ENCODE measurements around the gene CUL4A.
"Not testable (repeated sequence)": the region's sequence is repeated elsewhere in the genome, so short reads cannot be mapped to it uniquely, and the experiment has no call there.

Gene CUL4A

DNA sequence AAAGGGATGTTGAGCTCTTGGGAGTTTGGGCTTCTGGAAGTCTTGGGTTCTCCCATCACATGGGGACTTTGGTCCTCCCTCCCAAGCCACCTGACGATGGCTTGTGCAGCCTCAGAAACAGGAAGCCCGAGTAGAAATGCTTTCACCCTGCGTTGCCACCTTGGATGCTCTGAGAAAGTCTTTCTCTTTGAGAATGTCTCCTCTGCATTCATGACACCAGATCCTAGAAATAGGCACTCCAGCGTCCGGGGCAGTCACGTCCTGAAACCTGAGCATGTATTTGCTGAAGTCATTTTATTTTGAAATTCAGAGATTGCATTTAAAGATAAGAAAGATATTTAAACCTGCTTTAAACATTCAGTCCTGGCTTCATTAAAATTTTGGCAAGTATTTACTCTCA lies 34.4 kb downstream of the CUL4A start:
- no peak for DNase-seq

DNA sequence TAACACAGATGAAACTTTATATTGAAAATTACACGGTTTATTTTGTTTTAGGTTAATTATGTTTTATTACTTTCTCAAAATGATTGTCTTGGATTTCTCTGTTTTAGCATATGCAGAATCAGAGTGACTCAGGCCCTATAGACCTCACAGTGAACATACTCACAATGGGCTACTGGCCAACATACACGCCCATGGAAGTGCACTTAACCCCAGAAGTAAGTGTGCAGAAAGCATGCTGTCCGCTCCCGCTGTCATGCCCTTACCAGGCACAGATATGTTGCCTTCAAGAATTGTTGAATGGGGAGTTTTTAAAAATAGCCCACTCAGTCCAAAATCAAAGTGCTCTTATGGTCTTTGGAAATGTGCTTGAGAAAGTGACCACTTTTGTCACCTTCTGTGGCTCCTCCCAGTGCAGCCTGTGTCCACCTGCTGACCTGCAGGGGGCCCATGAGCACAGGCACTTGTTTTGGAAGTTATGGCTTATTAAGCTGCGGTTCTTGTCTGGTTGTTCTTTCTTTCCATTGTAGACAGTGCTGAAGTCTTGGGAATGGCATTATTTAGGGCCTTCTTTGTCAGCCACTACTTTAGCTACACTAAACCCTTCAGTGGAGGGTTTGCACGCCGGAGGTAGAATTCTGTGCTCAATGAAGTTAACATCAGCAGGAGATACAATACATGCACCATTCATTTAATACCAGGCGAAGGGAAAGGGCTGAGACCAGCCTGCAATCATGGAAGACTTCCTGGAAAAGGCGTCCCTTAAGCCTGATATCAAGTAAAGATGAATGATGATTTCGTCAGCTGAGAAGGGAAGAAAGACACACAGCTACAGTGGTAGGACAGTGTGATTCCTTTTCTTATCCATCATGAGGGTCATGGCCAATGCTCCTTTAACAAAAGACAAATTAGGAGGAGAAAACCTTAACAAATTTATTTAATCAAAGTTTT lies 36.7 kb downstream of the CUL4A start:
- DNase-seq: no peak

DNA sequence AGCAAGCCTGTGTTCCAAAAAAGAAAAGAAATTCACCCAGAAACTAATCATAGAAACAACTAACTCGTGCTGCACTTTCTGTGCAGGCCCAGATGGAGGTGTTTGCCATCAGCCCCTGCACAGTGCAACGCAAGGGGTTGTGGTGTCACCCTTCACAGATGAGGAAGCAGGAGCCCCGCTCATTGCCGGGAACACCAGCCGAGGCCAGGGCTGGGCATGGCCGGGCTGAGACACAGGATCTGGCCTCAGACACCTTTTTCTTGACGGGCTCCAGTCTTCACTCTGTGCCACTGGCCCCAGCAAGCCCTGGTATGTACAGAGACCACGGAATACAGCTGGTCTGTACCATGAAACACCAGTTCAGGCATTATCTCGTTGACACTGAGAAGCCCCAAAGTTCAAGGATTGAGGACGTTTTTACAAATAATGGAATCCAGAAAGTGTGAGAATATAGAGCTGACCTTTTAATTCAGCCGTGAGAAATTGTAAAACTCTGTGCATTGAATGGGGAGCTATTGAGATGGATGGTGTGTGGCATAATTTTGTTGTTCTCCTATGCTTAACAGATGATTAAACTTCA lies 43.2 kb downstream of the CUL4A start:
- no peak for DNase-seq

DNA sequence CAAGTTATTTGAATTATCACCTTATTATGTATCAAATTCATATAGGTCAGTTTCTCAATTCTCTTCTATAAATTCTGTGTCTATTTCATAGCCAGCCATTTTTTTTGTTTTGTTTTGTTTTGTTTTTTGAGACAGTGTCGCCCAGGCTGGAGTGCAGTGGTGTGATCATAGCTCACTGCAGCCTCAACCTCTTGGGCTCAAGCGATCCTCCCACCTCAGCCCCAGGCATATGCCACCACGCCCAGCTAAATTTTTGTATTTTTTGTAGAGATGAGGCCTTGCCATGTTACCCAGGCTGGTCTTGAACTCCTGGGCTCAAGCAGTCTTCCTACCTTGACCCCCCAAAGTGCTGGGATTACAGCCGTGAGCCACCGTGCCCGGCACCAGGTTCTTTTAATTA lies 48.5 kb downstream of the CUL4A start:
- DNase-seq: not testable (repeated sequence)

DNA sequence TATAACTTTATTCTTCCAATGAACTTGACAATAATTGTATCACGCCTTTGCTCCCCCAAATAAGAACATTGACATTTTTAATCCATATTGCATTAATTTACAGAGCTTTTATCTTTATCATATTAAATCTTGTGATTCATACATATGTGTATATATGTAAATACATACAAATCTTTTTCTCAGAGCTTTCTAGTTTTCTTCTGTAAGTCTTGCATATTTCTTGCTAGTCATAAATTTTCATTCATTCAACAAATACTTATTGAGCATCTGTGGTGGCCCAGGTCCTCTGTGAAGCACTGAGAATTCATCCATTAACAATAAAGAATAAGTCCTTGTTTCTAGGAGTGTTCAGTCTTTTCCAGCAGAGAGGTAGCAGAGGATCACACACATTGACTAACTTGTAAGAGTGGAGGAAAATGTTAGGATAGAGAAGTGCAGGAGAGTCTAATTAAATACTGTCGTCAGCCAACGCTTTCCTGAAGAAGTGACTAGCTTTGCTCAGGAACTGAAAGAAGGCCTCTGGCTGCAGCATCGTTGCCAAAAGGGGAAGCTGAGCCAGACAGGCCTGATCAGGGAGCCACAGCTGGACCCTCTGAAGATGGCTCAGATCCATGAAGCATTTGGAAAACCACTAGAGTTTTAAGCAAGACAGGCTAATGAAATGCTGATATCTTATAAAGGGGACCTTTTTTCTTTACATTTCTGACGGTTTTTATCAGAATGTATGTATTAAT lies 49.1 kb downstream of the CUL4A start:
- DNase-seq: no peak

DNA sequence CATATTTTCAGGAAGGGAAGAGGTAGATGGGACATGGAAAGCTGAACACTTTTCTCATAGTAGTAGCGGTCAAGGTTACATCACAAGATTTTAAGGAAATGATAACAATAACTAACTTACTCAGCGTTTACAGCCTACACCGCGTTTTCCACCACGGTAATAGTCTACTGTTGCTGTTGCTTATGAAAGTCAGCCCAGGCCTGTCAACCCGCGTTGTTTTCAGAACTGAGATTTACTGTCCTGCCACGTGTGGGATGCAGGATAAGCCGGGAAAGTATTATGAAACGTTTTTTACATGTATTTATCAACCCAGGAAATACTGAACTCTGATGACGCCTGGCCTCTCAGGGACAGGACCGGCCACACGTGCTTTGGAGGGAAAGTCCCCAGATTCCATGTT lies 51.6 kb downstream of the CUL4A start:
- DNase-seq: no peak

DNA sequence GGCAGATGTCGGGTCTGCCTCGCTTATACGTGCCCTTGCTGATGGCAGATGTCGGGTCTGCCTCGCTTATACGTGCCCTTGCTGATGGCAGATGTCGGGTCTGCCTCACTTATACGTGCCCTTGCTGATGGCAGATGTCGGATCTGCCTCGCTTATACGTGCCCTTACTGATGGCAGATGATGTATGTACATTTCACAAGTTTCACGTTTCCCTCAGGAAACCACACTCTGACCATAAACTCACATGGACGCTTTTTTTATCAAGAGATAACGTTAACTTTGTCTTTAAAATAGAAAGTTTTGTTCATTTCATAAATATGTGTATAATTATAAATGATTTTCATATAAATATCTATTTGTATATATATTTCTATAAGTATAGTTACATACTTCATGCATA lies 53.6 kb downstream of the CUL4A start:
- not testable (repeated sequence) for DNase-seq

DNA sequence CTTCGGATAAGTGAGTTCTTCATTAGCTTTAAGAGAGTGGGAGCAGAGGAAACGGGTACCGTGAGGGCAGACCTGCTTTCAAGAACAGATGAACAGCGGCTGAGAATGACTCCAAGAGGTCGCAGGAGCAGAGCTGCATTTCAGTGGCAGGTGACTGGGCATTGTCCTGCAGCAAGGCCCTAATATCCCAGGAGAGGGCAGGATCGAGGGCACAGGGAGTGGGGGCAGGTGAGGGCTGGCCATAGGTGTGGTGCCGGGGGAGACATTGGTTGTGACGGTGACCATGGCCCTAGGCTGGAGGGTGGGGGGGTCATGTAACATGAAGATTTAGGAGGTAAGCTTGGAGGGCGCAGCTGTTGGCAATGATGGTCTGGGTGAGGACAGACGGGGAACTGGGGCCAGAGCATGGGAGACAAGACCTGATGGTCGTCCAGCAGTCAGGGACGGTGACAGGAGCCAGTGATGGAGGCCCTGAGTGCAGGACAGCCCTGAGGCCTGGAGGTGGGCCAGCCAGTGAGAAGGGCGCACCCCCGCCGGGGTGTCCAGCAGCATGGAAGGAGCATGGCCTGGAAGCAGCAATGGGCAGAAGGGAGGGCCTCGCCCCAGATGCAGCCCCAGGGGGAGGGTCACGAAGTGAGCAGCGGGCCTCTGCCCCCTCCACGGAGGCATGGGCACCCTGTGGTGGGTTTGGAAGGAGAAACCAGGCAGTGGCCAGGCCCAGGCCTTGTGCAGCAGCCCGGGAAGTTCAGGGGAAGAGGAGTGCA lies 58.4 kb downstream of the CUL4A start:
- DNase-seq: no peak

DNA sequence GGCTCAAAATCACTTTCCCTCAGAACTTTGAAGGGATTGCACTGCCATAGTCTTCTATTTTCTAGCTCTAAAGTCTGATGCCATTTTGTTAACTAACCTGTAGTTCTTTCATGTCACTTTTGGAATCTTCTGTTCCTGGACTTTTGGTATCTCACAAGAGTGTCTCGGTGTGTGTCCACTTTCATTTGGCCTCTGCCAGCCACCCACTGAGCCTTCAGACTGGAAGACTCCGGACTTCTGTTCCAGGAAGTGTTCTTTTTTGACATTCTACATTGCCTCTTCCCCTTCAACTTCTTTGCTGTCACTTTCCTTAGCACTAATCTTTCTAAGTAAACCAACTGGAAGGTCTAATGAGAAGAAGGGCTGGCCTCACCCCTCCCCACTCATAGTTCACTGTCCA lies 62.6 kb downstream of the CUL4A start:
- DNase-seq: no peak

DNA sequence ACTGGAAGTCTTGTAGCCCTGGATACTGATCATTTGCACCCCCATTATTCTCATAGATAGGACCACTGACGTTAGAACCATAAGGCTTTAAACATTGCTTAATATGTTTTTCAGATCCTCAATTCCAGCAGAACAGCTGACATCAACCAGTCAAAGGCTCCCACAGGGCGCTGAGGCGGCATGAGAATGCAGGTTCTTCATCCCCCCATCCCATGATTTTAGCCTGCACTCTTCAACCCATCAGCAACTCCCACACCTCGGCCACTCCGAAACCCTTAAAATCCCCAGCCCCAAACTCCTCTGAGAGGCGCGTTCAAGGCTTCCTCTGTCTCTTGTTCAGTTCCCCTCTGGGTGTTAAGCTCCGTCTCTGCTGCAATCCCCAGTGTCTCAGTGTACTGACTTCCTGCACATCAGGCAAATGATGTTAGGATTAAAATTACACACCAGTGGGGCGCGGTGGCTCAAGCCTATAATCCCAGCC lies 63.3 kb downstream of the CUL4A start:
- DNase-seq: no peak

DNA sequence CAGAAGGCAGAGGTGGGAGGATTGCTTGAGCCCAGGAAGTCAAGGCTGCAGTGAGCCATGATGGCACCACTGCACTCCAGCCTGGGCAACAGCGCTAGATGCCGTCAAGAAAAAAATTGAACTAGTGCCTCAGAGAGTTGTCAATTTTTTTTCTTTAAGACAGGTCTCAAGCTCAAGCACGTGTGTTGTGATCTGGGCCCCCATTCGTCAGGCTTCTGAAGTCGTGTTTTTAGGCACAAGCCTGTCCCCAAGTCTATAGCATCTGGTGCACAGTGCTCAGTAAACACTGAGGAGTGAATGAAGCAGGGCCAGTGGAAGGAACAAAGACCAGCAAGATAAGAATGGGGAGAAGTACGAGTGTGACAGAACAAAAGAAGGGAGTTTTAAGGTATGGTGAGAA lies 63.9 kb downstream of the CUL4A start:
- no peak for DNase-seq

DNA sequence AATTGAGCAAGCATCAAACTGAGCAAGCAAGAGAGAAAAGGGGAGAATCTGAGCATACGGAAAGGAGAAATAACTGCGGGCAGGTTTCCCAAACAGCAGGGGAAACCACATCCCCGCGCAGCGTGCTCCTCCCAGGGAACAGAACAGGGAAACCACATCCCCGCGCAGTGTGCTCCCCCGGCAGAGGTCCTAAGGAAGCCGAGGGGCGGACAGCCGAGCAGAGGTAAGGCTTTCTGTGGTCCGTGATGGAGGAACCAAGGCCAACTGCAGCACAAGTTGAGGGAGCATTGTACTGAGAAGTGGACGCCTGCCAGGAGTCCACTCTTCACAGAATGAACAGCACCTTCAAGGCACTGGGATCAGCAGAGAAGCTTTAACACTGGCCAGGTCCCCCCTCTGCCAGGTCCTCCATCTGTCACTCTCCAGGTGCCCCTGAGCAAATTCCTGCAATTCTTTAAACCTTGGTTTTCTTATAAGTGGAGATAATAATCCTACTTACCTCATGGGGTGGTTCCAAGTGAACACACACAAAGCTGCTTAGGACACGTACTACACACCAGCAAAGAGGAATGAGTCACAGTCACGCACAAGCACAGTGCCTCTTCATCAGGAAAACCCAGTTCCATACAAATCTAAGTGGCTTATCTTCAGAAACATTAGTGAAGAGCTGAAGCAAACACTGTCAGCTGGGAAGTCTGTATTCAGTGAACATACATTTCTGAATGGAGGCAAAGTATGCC lies 64.6 kb downstream of the CUL4A start:
- DNase-seq: no peak

DNA sequence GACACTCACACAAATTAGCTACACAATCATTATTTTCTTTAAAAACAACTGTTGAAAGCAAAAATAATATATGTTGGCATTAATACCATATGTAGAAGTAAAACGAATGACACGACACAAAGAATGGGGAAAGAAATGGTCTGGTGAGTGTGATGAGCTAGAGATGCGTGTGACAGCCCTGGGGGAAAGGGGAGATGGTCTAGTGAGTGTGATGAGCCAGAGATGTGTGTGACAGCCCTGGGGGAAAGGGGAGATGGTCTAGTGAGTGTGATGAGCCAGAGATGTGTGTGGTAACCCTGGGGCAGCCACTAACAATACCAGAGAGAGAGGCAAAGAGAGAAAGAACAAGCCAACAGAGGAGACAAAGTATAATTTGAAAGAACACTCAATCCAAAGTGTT lies 65.3 kb downstream of the CUL4A start:
- DNase-seq: no peak

DNA sequence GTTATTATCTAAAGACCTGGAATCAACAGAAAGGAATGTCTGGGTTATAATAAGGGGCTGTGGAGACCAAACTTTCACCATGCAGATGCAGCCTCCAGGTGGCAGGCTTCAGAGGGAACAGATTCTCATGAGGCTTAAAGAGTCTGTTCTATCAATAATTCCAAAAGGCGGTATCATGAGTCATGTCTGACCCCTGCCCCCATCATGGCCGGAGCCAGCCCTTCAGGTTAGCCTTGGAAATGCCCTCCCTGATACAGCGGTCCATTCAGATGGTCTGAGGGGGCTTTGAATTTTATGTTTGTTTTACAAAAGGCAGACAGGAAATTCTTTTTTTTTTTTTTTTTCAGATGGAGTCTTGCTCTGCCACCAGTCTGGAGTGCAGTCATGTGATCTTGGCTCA lies 66.0 kb downstream of the CUL4A start:
- peak; percentile 6 for DNase-seq

DNA sequence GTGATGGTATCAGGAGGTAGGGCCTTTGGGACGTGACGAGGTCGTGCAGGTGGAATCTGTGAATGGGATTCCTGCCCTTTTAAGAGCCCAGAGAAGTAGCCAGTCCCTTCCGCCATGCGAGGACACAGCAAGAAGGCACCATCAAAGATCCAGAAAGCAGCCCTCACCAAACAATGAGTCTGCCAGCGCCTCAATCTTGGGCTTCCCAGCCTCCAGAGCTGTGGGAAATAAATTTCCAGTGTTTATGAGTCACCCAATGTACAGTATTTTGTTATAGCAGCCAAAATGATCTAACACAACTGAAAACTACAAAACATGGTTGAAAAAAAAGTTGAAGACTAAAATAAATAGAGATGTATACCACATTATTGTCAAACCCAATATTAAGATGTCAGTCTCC lies 70.7 kb downstream of the CUL4A start:
- no peak for DNase-seq

DNA sequence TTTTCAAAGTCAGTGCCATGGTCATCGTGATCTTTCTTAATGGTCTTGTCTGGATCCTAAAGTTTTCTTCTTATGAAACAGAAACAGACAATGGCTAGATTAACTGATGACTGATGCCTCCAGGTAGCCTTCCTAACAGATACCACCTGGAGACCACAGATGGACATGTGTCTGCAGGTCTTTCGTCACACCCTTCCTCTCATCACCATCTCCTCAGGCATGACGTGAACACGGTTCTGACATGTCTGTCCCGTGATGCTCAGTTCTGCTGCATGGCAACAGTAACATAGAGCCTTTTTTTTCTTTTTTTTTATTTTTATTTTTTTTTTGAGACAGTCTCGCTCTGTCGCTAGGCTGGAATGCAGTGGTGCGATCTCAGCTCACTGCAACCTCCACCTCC lies 74.5 kb downstream of the CUL4A start:
- no peak for DNase-seq

DNA sequence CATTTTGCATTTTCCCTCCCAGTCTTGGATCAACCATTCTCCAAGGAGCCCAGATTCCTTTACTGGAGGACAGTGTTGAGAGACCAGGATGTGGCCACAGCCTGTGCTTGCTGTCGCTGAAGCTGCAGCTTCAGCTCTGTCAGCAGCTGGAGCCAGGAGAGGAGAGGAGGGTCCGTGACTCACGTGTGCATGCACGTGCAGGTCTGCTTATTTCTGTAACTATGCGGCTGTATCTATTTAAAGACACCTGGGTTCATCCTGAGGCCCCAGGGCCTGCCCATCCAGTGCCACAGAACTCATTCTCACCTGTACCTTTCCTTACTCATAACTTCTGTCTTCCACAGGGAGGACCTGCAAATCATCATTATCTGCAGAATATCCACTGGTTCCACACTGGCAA lies 79.5 kb downstream of the CUL4A start:
- DNase-seq: no peak

DNA sequence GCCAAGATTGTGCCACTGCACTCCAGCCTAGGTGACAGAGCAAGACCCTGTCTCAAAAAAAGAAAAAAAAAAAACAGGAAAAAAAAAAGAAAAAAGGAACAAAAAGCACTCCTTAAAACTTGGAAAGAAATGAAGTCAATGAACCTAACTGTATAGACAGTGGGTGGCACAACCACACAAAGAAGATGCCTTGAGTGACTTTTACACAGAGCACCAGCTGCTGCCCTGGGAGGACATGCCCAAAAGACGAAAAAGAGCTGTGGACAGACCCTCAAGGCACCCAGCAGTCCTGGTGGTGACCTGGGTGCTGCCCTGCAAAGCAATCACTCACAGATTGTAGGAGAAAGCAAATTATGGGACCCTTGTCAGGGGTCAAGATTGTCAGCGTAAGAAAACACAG lies 81.7 kb downstream of the CUL4A start:
- no peak for DNase-seq

DNA sequence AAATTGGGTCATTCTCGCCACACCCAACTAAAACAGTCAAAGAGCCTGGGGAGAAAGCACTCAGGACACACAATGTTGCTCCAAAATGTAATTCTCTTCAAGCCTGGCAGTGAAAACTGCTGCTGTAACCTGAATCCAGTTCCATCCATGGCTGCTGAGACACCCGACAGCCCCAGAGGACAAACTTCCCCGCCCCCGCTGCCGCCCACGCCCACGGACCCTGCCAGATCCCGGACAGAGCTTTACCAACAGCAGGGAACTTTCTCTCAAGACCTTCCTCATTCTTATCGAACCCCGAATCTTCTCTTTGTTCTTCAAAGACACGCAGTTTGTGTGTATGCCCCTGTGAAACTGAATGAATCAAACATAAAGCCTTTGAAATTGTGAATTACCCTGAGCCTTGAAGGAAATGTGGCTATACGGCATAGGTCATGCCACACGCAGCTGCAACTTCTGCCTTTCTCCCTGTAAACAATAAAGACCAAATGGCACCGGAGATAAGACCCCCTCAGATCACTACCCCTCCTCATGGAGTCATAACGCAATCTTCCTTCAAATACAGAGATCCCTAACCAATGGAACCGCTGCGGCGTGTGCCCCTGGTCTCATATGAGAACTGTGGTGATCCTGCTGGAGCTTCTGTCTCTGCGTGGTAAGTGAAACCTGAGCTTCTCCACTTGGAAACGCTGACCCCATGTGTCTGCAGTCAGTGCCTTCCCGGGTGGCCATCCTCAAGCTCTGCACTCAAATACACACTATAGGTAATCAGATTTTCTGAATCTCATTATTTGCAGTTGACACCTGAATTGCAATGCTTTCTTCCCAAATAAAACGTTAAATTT lies 82.8 kb downstream of the CUL4A start:
- DNase-seq: no peak

DNA sequence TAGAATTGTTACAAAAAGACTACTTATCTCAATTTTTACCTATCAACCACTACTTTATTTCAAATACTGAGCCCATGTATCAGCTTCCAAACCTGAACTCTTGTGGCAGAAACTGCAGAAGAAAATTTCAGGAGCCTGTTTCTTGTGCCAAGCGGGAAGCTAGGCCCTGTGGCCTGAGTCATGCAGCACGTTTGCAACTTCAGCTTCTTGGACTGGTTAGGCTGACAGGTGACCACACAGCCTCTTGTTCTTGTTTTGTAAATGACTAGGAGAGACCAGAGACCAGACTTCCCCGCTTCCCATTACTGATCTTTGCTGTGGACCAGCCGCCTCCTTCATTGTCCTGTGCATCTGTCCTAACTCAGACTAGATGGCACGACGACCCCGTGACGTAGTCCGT lies 84.3 kb downstream of the CUL4A start:
- no peak for DNase-seq

DNA sequence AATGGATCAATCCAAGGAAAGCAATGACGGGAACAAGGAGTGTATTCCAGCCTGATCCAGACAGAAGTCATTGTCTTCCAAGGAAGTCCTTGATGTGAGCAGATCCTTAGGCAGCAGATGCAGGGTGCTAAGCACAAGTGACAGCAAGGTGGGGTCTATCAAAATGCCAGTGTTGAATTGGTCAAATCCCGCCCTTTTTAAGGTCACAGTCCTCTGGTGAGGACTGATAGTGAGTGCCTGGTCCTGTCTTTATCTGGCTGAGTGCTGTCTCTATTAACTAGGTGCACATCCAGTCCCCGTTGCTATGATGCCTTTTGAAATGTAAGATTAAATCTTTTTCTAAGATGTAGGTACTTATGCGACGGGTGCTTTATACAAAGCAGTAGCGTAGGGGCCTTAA lies 86.4 kb downstream of the CUL4A start:
- DNase-seq: no peak
